C1 segment of cervical spinal cord (tissue), 14 donors: ENCODE data around the gene PDXDC1.
"Not testable (repeated sequence)": the region's sequence is repeated elsewhere in the genome, so short reads cannot be mapped to it uniquely, and the experiment has no call there.

Source experiments
- DNase-seq, 14 donors: peaks; one replicate each; lab custom pipeline; 2025; lab: John Stamatoyannopoulos, UW

PDXDC1 gene

GRCh38 chr16:15154650-15155562, 180.1 kb downstream of the PDXDC1 start:
- DNase-seq: peak in 12 of 14 donors; percentile 66 to 87 (median 80)

GRCh38 chr16:15157644-15158043, 182.8 kb downstream of the PDXDC1 start:
- not testable (repeated sequence) for DNase-seq

GRCh38 chr16:15159671-15160070, 184.8 kb downstream of the PDXDC1 start:
- DNase-seq: not testable (repeated sequence)

GRCh38 chr16:15160571-15160970, 185.7 kb downstream of the PDXDC1 start:
- DNase-seq: not testable (repeated sequence)

GRCh38 chr16:15163055-15163454, 188.2 kb downstream of the PDXDC1 start:
- not testable (repeated sequence) for DNase-seq

GRCh38 chr16:15166177-15166576, 191.4 kb downstream of the PDXDC1 start:
- not testable (repeated sequence) for DNase-seq

- not testable (repeated sequence) for DNase-seq
Measured at GRCh38 chr16:15168303-15168702, 193.5 kb downstream of the PDXDC1 start.

- not testable (repeated sequence) for DNase-seq
Measured at GRCh38 chr16:15168953-15169652, 194.3 kb downstream of the PDXDC1 start.

GRCh38 chr16:15179909-15180308, 205.1 kb downstream of the PDXDC1 start:
- not testable (repeated sequence) for DNase-seq

GRCh38 chr16:15180946-15181345, 206.1 kb downstream of the PDXDC1 start:
- not testable (repeated sequence) for DNase-seq

GRCh38 chr16:15184000-15184399, 209.2 kb downstream of the PDXDC1 start:
- not testable (repeated sequence) for DNase-seq
